Endothelial cell of umbilical vein (primary cell): Measurements from ENCODE around the gene HNRNPM. TPM values are rescaled to one million over a fixed set of nuclear protein-coding genes. Genes with fewer than 3 reads are reported as not detected.

Experiments
- BruUV-seq: library from RNA; stranded (reverse); fragments of 400-500 nt; replicated peaks from 2 replicates; lab custom pipeline; 2021; lab: Mats Ljungman, UMichigan
- CTCF ChIA-PET: fragments of 300-600, 350-600 bp; sonication (Branson Sonifier 250); formaldehyde crosslinking; loops from one replicate; lab custom pipeline; 2021; ENCODE audit warnings: antibody characterized with exemption, inconsistent platforms; lab: Charles Lee
- POLR2A ChIA-PET: fragments of 300-600, 350-600 bp; sonication (Branson Sonifier 250); formaldehyde crosslinking; loops from one replicate; lab custom pipeline; 2021; ENCODE audit warnings: antibody characterized with exemption, inconsistent platforms; lab: Charles Lee
- DNase-seq: peaks from one replicate; pipeline ENCODE4 v3.0.0-alpha.2; 2011; ENCODE audit warnings: low read depth, low spot score
- FAIRE-seq: peaks from 2 replicates; lab custom pipeline; 2011; peaks lifted over from hg19 to GRCh38; lab: Jason Lieb, UNC
- H2AFZ ChIP-seq: 2 replicates; pipeline ENCODE4 v1.6.0; 2012; ENCODE audit warnings: low read depth, low read length, control low read depth, inconsistent platforms
- H3K27ac ChIP-seq: 2 replicates; pipeline ENCODE4 v1.5.1; 2011; ENCODE audit warnings: low read depth, mild to moderate bottlenecking, control low read depth, low read length, moderate library complexity; ENCODE audit not compliant: insufficient read depth
- H3K27me3 ChIP-seq, 2 experiments: 2 replicates each; pipeline versions ENCODE4 v1.6.0 to v1.6.1; 2011; ENCODE audit warnings: low read length in 2 of 2, mixed read lengths in 1 of 2; ENCODE audit not compliant: control insufficient read depth in 2 of 2, insufficient read depth in 2 of 2
- H3K36me3 ChIP-seq, 2 experiments: 2 replicates in 1 of 2; 3 replicates in 1 of 2; pipeline ENCODE4 v1.5.1; 2011; ENCODE audit warnings: low read length in 2 of 2, mild to moderate bottlenecking in 1 of 2, moderate library complexity in 1 of 2; ENCODE audit not compliant: control insufficient read depth in 2 of 2, insufficient read depth in 2 of 2; ENCODE audit errors: extremely low read depth in 1 of 2
- H3K4me1 ChIP-seq: 3 replicates; pipeline ENCODE4 v1.5.1; 2011; ENCODE audit warnings: mild to moderate bottlenecking, low read length; ENCODE audit not compliant: control insufficient read depth, insufficient read depth; ENCODE audit errors: extremely low read depth
- H3K4me2 ChIP-seq: 2 replicates; pipeline ENCODE4 v1.6.1; 2011; ENCODE audit warnings: low read length, control low read depth, mixed read lengths; ENCODE audit not compliant: insufficient read depth
- H3K4me3 ChIP-seq, 3 experiments: fragments of 200-600 bp in 1 of 3; sonication (generic), shearing (Covaris generic) in 1 of 3; replicated peaks in 1 of 3; 2 replicates each; pipeline ENCODE4 v1.5.1; 2011 to 2016; ENCODE audit warnings: control low read depth in 3 of 3, low read length in 3 of 3, mild to moderate bottlenecking in 2 of 3, inconsistent platforms in 1 of 3, low read depth in 1 of 3, moderate library complexity in 1 of 3; ENCODE audit not compliant: insufficient read depth in 1 of 3
- H3K79me2 ChIP-seq: 2 replicates; pipeline ENCODE4 v1.6.0; 2012; ENCODE audit warnings: low read length, inconsistent platforms; ENCODE audit not compliant: control insufficient read depth, insufficient read depth
- H3K9ac ChIP-seq: replicated peaks from 2 replicates; pipeline ENCODE3; 2011; ENCODE audit warnings: low read length, control low read depth; ENCODE audit not compliant: insufficient read depth; ENCODE audit errors: extremely low read depth
- H3K9me1 ChIP-seq: replicated peaks from 3 replicates; pipeline ENCODE4 v1.6.0; 2011; ENCODE audit warnings: mild to moderate bottlenecking, low read length; ENCODE audit not compliant: control insufficient read depth, insufficient read depth; ENCODE audit errors: extremely low read depth
- H3K9me3 ChIP-seq: replicated peaks from 2 replicates; pipeline ENCODE4 v1.5.1; 2012; ENCODE audit warnings: low read length, inconsistent platforms; ENCODE audit not compliant: control insufficient read depth, insufficient read depth
- H4K20me1 ChIP-seq: replicated peaks from 2 replicates; pipeline ENCODE3; 2011; ENCODE audit warnings: mild to moderate bottlenecking, low read length; ENCODE audit not compliant: control insufficient read depth, insufficient read depth; ENCODE audit errors: extremely low read depth
- EZH2 ChIP-seq: IDR thresholded peaks from 2 replicates; pipeline ENCODE4 v1.6.1; 2012; ENCODE audit warnings: borderline replicate concordance, low read depth, mild to moderate bottlenecking, moderate library complexity, low read length, inconsistent platforms; ENCODE audit not compliant: severe bottlenecking
- FOS ChIP-seq: IDR thresholded peaks from 2 replicates; pipeline ENCODE4 v1.6.1; 2011; ENCODE audit warnings: mild to moderate bottlenecking, low read length, moderate library complexity, borderline replicate concordance; ENCODE audit not compliant: insufficient read depth
- GATA2 ChIP-seq: IDR thresholded peaks from 2 replicates; pipeline ENCODE4 v1.7.0; 2011; ENCODE audit warnings: low read depth, mild to moderate bottlenecking, moderate library complexity, mixed read lengths, low read length; ENCODE audit not compliant: insufficient read length, insufficient read depth
- JUN ChIP-seq: IDR thresholded peaks from 2 replicates; pipeline ENCODE4 v1.6.1; 2011; ENCODE audit warnings: borderline replicate concordance, low read depth; ENCODE audit not compliant: insufficient read length, insufficient read depth
- MAX ChIP-seq: IDR thresholded peaks from 2 replicates; pipeline ENCODE4 v1.6.1; 2011; ENCODE audit not compliant: insufficient read depth, insufficient read length
- MYC ChIP-seq: IDR thresholded peaks from one replicate; pipeline ENCODE4 v1.6.1; 2011; ENCODE audit warnings: mild to moderate bottlenecking, low read depth, low read length
- POLR2A ChIP-seq: IDR thresholded peaks from 2 replicates; pipeline ENCODE4 v1.6.1; 2012; ENCODE audit warnings: low read depth, mild to moderate bottlenecking, control low read depth, low read length
- POLR2AphosphoS5 ChIP-seq: IDR thresholded peaks from 2 replicates; pipeline ENCODE4 v1.6.1; 2012; ENCODE audit warnings: low read depth, mild to moderate bottlenecking, control low read depth, low read length, moderate library complexity; ENCODE audit not compliant: insufficient read depth
- dilution Hi-C: fragments of 300-500 bp; cut with MboI; formaldehyde crosslinking; loops from one replicate; pipeline ENCODE4 v1.15.0; 2019; ENCODE audit warnings: low sequenced_read_pairs; ENCODE audit not compliant: extremely low pct_ligation_motif_present
- intact Hi-C: fragments of 100-400 bp; cut with micrococcal nuclease; formaldehyde crosslinking; loops from one replicate; pipeline ENCODE4 v1.10.0; 2022
- polyA plus RNA-seq, 4 experiments: library from polyadenylated mRNA; depleted of rRNA in 3 of 4; stranded (reverse) in 3 of 4; unstranded in 1 of 4; fragments of >200 nt; gene quantifications; 2 replicates each; pipeline versions ENCODE4 v1.2.1 to v1.2.3, GENCODE V29; 2011 to 2012; ENCODE audit warnings: missing spikeins in 1 of 4
- total RNA-seq: library from RNA; stranded (reverse); gene quantifications from 2 replicates; pipeline ENCODE4 v1.2.3, GENCODE V29; 2021
- TF ChIP-seq, protein P1 (sequence below), 2 donors: IDR thresholded peaks; 1 replicate in 1 of 2; 2 replicates in 1 of 2; pipeline ENCODE4 v1.5.1; 2011; ENCODE audit warnings: low read length in 2 of 2, mild to moderate bottlenecking in 2 of 2, moderate library complexity in 2 of 2, control low read depth in 1 of 2, inconsistent platforms in 1 of 2, low read depth in 1 of 2; ENCODE audit not compliant: insufficient read depth in 1 of 2; ENCODE audit errors: extremely low read depth in 1 of 2

Gene HNRNPM
- total and polyA plus RNA-seq, 2 donors (not counting 3 experiments of a cell fraction or from before 2014, with no cell fraction given), result 244 to 301 TPM

DNA sequence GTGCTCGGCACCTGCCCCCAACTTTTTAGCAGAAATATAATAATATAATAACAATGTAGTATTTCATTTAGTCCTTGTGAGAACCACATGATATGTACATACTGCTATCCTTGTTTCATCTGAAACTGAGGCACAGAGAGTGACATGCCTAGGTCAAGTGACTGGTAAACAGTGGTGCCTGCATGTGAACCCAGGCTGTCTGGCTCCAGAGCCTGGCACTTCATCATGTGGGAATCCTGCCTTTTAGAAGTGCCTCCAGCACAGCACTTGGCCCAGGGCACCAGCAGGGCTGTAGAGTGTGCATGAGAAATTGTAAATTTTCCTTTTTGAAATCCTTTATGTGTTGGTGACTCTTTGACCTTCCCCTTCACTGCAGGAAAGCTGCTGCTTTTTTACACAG is 30.2 kb downstream of the HNRNPM start:
- Histone ChIP-seq H3K36me3 (peaks cover 31 to 57% of the 10 kb centered on the region in 2 experiments), H4K20me1 (peaks cover 2% of the 10 kb centered on the region), H3K27me3 (no peaks in the 10 kb centered on the region), H3K4me2 (no peak overlapping the region), H2AFZ (no peak overlapping the region), H3K4me1 (no peaks in the 10 kb centered on the region), H3K9ac (no peak overlapping the region), H3K4me3 (no peak overlapping the region), H3K9me1 (no peaks in the 10 kb centered on the region), H3K79me2 (peaks cover 63% of the 10 kb centered on the region), H3K9me3 (no peaks in the 10 kb centered on the region), H3K27ac (no peak overlapping the region)
- dilution Hi-C loops (no loop called here), intact Hi-C loops (no loop called here)
- DNase-seq (no peak), FAIRE-seq (no peak)
- ChIA-PET POLR2A (interaction anchor here (0.6 kb wide), 1 partner anchor 39 kb away, joined by 3 read pairs; the partner anchor contains the start of gene ZNF414), CTCF (interaction anchor here (0.9 kb wide), 1 partner anchor 121 kb away, joined by 3 read pairs; no protein-coding TSS in a partner anchor)
- TF ChIP-seq MYC, result no peak
- no peak for TF ChIP-seq POLR2AphosphoS5
- no peak for TF ChIP-seq MAX
- no peak for TF ChIP-seq POLR2A
- TF ChIP-seq JUN, result no peak
- TF ChIP-seq, protein P1, sequence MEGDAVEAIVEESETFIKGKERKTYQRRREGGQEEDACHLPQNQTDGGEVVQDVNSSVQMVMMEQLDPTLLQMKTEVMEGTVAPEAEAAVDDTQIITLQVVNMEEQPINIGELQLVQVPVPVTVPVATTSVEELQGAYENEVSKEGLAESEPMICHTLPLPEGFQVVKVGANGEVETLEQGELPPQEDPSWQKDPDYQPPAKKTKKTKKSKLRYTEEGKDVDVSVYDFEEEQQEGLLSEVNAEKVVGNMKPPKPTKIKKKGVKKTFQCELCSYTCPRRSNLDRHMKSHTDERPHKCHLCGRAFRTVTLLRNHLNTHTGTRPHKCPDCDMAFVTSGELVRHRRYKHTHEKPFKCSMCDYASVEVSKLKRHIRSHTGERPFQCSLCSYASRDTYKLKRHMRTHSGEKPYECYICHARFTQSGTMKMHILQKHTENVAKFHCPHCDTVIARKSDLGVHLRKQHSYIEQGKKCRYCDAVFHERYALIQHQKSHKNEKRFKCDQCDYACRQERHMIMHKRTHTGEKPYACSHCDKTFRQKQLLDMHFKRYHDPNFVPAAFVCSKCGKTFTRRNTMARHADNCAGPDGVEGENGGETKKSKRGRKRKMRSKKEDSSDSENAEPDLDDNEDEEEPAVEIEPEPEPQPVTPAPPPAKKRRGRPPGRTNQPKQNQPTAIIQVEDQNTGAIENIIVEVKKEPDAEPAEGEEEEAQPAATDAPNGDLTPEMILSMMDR (IDR thresholded peaks at IDR 0.05; ENCODE audit: extremely low read depth in 1 of 2, insufficient read depth in 1 of 2, low read depth in 1 of 2, low read length in 2 of 2), result no peak
- TF ChIP-seq FOS, result no peak
- no peak for TF ChIP-seq GATA2
- no peak for TF ChIP-seq EZH2
- BruUV-seq, result no TSS peak
